ENCODE data around the gene DENND2D.

DNA sequence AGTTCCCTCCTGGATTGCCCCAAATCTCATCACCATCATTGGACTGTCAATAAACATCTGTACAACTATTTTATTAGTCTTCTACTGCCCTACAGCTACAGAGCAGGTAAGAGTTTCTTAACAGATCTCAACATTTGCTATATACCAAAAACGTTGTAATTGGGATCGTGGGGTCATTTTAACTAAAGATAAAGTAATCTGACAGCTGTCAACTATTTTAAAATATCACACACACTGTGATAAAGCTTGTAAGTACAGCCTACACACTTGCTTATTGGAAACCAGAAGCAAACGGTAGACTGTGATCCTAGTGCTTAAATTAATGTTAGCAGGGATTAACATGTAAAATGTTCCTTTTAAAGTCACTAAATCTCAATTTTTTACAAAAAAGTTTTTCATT, 52.5 kb downstream of the DENND2D start:
- TF ChIP-seq EZH2 (IDR thresholded peaks at IDR 0.05; ENCODE audit: borderline replicate concordance, insufficient read depth, low read depth, low read length, poor library complexity, severe bottlenecking): no peak
- TF ChIP-seq, protein P1, sequence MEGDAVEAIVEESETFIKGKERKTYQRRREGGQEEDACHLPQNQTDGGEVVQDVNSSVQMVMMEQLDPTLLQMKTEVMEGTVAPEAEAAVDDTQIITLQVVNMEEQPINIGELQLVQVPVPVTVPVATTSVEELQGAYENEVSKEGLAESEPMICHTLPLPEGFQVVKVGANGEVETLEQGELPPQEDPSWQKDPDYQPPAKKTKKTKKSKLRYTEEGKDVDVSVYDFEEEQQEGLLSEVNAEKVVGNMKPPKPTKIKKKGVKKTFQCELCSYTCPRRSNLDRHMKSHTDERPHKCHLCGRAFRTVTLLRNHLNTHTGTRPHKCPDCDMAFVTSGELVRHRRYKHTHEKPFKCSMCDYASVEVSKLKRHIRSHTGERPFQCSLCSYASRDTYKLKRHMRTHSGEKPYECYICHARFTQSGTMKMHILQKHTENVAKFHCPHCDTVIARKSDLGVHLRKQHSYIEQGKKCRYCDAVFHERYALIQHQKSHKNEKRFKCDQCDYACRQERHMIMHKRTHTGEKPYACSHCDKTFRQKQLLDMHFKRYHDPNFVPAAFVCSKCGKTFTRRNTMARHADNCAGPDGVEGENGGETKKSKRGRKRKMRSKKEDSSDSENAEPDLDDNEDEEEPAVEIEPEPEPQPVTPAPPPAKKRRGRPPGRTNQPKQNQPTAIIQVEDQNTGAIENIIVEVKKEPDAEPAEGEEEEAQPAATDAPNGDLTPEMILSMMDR (IDR thresholded peaks at IDR 0.05): no peak

Measured in B cell (primary cell).